ENCODE data around the gene AMER3. TPM values are rescaled to one million over a fixed set of nuclear protein-coding genes. Genes with fewer than 3 reads are reported as not detected.

The AMER3 gene
- total RNA-seq, 1 donor from 2014 or later, result not detected

DNA sequence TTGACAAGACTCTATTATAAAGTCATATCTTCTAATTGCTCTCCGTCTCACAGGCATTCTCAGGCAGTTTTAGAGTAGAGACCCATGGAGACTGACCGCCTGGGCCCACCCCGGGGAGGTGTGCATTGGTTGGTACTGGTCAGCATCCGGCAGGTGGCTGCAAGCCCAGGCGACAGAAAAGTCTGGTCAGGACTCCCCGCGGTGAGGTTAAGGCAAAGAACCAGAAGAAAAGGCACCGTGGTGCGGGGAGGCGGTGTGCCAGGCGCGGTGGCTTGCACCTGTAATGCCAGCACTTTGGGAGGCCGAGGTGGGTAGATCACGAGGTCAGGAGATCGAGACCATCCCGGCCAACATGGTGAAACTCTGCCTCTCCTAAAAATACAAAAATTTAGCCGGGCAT is 32.5 kb downstream of the AMER3 start:
- no peak for DNase-seq (ENCODE audit: low spot score)
- no peaks in the 10 kb centered on the region for H3K36me3 Mint-ChIP-seq (ENCODE audit: low read depth)
- H3K9me3 Mint-ChIP-seq (ENCODE audit: low read depth), result peaks cover 2% of the 10 kb centered on the region
- no peak overlapping the region for H3K27ac Mint-ChIP-seq (ENCODE audit: unreplicated experiment)
- TF ChIP-seq, protein P1, sequence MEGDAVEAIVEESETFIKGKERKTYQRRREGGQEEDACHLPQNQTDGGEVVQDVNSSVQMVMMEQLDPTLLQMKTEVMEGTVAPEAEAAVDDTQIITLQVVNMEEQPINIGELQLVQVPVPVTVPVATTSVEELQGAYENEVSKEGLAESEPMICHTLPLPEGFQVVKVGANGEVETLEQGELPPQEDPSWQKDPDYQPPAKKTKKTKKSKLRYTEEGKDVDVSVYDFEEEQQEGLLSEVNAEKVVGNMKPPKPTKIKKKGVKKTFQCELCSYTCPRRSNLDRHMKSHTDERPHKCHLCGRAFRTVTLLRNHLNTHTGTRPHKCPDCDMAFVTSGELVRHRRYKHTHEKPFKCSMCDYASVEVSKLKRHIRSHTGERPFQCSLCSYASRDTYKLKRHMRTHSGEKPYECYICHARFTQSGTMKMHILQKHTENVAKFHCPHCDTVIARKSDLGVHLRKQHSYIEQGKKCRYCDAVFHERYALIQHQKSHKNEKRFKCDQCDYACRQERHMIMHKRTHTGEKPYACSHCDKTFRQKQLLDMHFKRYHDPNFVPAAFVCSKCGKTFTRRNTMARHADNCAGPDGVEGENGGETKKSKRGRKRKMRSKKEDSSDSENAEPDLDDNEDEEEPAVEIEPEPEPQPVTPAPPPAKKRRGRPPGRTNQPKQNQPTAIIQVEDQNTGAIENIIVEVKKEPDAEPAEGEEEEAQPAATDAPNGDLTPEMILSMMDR (IDR thresholded peaks at IDR 0.05), result no peak
- peaks cover 25% of the 10 kb centered on the region for H3K27me3 Mint-ChIP-seq (ENCODE audit: low read depth)
- H3K4me3 Mint-ChIP-seq (ENCODE audit: unreplicated experiment), result no peak overlapping the region
- H3K4me1 Mint-ChIP-seq (ENCODE audit: low read depth), result no peaks in the 10 kb centered on the region

DNA sequence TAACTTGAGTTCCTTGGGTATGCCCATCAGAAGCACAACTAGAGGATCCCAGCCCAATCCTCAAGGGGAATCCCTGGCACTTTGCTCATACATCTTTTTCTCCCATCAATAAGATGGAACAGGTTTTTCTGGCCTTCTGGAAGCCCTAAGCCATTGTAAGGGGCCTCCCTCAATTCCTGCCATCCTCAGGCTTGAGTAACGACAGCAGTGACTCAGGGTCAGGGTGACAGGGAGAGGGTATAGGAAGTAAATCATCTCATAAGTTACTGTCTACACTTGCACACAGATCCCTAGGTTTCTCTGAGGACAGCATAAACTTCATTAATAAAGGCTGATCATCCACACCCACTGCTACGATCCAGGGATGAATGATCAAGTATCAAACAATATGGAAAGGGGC is 35.0 kb downstream of the AMER3 start:
- H3K4me3 Mint-ChIP-seq (ENCODE audit: unreplicated experiment), result no peak overlapping the region
- H3K9me3 Mint-ChIP-seq (ENCODE audit: low read depth), result no peaks in the 10 kb centered on the region
- no peaks in the 10 kb centered on the region for H3K4me1 Mint-ChIP-seq (ENCODE audit: low read depth)
- H3K27me3 Mint-ChIP-seq (ENCODE audit: low read depth), result peaks cover 31% of the 10 kb centered on the region
- no peak for DNase-seq (ENCODE audit: low spot score)
- no peaks in the 10 kb centered on the region for H3K36me3 Mint-ChIP-seq (ENCODE audit: low read depth)
- H3K27ac Mint-ChIP-seq (ENCODE audit: unreplicated experiment), result no peak overlapping the region
- TF ChIP-seq, protein P1 (IDR thresholded peaks at IDR 0.05), result no peak

DNA sequence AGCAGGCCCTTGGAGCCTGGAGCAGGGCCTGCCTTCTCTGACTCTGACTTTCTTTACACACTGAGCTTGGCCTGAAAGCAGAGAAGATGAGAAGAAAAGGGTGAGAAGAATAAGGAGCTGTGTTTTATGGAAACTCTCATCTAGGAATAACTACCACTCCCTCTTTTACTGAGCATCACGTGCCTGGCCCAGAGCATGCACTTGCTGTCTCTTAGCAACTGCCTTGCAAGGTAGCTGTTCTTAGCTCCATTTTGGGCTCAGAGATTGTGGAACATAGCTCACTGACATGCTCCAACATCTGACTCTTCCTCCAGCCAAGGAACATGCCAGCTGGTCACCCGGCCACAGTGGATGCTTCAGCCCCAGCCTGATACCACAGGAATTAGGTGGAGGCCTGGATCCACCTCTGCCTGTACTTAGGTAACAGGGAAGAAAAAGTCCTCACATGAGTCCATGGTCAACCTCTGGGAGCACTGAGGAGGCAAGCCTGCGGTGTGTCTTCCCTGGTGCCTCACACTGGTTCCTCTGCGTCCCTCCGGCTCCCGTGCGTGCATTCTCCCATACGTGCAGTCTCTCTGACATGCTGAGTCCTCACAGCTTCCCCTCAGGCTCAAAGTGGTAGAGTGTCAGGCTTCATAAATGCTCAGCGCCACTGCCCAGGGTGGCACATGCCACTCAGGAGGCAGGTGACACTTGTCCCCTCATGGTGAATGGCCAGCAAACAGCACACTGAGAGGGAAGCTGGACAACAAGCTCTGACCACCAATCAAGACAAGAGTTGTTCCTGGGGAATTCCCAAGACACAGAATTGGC is 35.7 kb downstream of the AMER3 start:
- DNase-seq (ENCODE audit: low spot score), result peak; percentile 58
- TF ChIP-seq, protein P1 (IDR thresholded peaks at IDR 0.05), result no peak
- Mint-ChIP-seq H3K27me3 (ENCODE audit: low read depth) (peaks cover 30% of the 10 kb centered on the region), H3K27ac (ENCODE audit: unreplicated experiment) (no peak overlapping the region), H3K4me1 (ENCODE audit: low read depth) (no peaks in the 10 kb centered on the region), H3K36me3 (ENCODE audit: low read depth) (no peaks in the 10 kb centered on the region), H3K9me3 (ENCODE audit: low read depth) (no peaks in the 10 kb centered on the region), H3K4me3 (ENCODE audit: unreplicated experiment) (no peak overlapping the region)

DNA sequence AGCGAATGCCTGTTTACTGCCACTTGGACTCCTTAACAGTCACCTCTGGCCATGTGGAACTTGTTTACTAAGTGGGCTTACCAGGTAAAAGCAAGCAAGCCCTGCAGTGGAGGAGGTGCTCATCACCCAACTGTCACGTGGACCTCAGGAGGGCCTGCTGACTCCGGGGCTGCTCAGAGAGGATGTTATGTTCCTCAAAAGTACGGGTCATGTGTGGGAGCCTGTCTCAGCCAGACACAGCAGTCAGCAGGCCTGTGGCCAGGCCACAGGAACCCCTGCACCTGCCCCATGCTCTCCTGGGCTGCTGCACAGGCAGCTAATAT is 36.2 kb downstream of the AMER3 start:
- TF ChIP-seq, protein P1 (IDR thresholded peaks at IDR 0.05), result no peak
- Mint-ChIP-seq H3K27me3 (ENCODE audit: low read depth) (peaks cover 30% of the 10 kb centered on the region), H3K9me3 (ENCODE audit: low read depth) (no peaks in the 10 kb centered on the region), H3K4me3 (ENCODE audit: unreplicated experiment) (no peak overlapping the region), H3K4me1 (ENCODE audit: low read depth) (no peaks in the 10 kb centered on the region), H3K27ac (ENCODE audit: unreplicated experiment) (no peak overlapping the region), H3K36me3 (ENCODE audit: low read depth) (no peaks in the 10 kb centered on the region)
- peak; percentile 36 for DNase-seq (ENCODE audit: low spot score)

DNA sequence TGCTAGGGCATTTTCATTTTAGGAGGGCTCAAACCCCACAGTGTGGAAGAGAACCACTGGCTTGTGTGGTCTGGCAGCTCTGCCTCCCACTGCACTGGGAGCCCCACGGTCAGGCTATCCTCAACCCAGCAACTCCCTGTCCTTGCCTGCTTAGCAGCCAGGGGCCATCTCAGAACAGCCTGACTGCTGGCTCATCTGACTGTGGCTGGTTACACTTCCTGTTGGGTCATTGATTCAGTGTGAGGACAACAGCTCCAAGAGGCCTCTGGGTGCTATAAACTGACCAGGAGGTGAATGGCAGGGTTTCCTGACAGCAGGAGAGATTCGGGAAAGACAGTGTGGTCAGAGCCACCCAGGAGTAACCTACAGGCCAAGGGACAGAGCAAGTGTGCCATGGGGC is 40.1 kb downstream of the AMER3 start:
- no peaks in the 10 kb centered on the region for H3K9me3 Mint-ChIP-seq (ENCODE audit: low read depth)
- peaks cover 18% of the 10 kb centered on the region for H3K27me3 Mint-ChIP-seq (ENCODE audit: low read depth)
- H3K4me3 Mint-ChIP-seq (ENCODE audit: unreplicated experiment), result no peak overlapping the region
- H3K36me3 Mint-ChIP-seq (ENCODE audit: low read depth), result no peaks in the 10 kb centered on the region
- TF ChIP-seq, protein P1 (IDR thresholded peaks at IDR 0.05), result no peak
- DNase-seq (ENCODE audit: low spot score), result peak; percentile 42
- H3K27ac Mint-ChIP-seq (ENCODE audit: unreplicated experiment), result no peak overlapping the region
- H3K4me1 Mint-ChIP-seq (ENCODE audit: low read depth), result peaks cover 8% of the 10 kb centered on the region

Data from chondrocyte (in vitro differentiated cells).